ENCODE results near the gene DPH2.

DNA sequence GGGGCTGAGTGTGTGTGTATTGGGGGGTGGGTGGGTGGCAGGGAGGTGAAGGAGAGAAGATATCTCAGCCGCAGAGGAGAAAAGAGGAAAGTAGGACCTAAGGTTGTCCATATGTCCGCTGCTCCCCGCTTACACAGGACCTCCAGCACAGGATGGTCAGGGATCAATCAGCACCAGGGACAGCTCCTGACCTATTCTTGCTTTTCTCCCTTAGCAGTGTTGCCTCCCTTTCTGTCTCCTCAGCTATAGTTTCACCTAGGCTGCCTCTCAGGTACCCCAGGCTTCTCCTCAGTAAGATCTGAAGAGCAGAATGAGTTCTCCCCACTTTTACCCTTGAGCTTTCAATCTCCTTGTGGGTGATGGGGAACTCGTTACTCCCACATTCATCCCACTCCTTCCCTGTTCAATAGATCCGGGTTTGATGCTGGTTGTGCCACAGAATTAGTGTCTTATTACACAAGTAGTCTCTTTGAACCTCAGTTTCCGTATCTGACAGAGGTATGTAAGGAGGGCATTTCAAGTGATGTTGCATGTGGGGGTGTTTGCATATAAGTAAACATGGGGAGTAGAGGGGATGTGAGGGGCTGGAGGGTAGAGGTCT lies 1.4 kb upstream of the DPH2 start:
- no peak for TF ChIP-seq EP300 (IDR thresholded peaks at IDR 0.05)
- TF ChIP-seq, protein P1, sequence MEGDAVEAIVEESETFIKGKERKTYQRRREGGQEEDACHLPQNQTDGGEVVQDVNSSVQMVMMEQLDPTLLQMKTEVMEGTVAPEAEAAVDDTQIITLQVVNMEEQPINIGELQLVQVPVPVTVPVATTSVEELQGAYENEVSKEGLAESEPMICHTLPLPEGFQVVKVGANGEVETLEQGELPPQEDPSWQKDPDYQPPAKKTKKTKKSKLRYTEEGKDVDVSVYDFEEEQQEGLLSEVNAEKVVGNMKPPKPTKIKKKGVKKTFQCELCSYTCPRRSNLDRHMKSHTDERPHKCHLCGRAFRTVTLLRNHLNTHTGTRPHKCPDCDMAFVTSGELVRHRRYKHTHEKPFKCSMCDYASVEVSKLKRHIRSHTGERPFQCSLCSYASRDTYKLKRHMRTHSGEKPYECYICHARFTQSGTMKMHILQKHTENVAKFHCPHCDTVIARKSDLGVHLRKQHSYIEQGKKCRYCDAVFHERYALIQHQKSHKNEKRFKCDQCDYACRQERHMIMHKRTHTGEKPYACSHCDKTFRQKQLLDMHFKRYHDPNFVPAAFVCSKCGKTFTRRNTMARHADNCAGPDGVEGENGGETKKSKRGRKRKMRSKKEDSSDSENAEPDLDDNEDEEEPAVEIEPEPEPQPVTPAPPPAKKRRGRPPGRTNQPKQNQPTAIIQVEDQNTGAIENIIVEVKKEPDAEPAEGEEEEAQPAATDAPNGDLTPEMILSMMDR (IDR thresholded peaks at IDR 0.05) = no peak
